IPS-18c (cell line): ENCODE data around the gene MTERF4.

Source experiments
- H3K4me3 ChIP-seq: 2 replicates; pipeline ENCODE4 v1.7.0; 2013; ENCODE audit warnings: low read depth, mild to moderate bottlenecking, low read length, moderate library complexity; ENCODE audit not compliant: insufficient read depth
- H3K9me3 ChIP-seq: one replicate; pipeline ENCODE4 v1.6.1; 2013; ENCODE audit warnings: mild to moderate bottlenecking, low read length, moderate library complexity; ENCODE audit not compliant: control insufficient read depth, insufficient read depth

MTERF4 gene

GRCh38 chr2:241068136-241068941 lies 33.7 kb downstream of the MTERF4 start:
- Histone ChIP-seq H3K9me3 (no peaks in the 10 kb centered on the region), H3K4me3 (no peak overlapping the region)

- no peaks in the 10 kb centered on the region for H3K9me3 ChIP-seq
- no peak overlapping the region for H3K4me3 ChIP-seq
Observed at GRCh38 chr2:241067501-241068135, 34.5 kb downstream of the MTERF4 start.

- Histone ChIP-seq H3K9me3 (no peaks in the 10 kb centered on the region), H3K4me3 (no peak overlapping the region)
Observed at GRCh38 chr2:241066893-241067341, 35.2 kb downstream of the MTERF4 start.

- H3K9me3 ChIP-seq = no peaks in the 10 kb centered on the region
Observed at GRCh38 chr2:241066171-241066892, 35.8 kb downstream of the MTERF4 start.

DNA sequence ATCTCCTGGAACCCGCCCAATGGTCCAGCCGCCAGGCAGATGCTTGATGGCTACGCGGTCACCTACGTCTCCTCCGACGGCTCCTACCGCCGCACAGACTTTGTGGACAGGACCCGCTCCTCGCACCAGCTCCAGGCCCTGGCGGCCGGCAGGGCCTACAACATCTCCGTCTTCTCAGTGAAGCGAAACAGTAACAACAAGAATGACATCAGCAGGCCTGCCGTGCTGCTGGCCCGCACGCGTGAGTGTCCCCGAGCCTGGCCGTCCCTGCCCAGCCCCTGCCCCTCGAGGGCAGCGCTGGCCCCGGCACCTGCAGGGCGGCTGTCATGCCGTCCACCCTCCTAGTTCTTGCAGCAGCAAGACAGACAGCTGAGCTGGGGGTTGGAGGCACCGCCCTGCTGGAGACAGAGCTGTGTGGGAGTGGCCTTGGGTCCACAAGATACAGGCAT lies 36.7 kb downstream of the MTERF4 start:
- Histone ChIP-seq H3K9me3 (no peaks in the 10 kb centered on the region), H3K4me3 (no peak overlapping the region)

More at GRCh38 chr2:241066171-241066892, 35.8 kb downstream of the MTERF4 start:
- H3K4me3 ChIP-seq = no peak overlapping the region

GRCh38 chr2:241064802-241065354 lies 37.2 kb downstream of the MTERF4 start:
- Histone ChIP-seq H3K9me3 (no peaks in the 10 kb centered on the region), H3K4me3 (no peak overlapping the region)

DNA sequence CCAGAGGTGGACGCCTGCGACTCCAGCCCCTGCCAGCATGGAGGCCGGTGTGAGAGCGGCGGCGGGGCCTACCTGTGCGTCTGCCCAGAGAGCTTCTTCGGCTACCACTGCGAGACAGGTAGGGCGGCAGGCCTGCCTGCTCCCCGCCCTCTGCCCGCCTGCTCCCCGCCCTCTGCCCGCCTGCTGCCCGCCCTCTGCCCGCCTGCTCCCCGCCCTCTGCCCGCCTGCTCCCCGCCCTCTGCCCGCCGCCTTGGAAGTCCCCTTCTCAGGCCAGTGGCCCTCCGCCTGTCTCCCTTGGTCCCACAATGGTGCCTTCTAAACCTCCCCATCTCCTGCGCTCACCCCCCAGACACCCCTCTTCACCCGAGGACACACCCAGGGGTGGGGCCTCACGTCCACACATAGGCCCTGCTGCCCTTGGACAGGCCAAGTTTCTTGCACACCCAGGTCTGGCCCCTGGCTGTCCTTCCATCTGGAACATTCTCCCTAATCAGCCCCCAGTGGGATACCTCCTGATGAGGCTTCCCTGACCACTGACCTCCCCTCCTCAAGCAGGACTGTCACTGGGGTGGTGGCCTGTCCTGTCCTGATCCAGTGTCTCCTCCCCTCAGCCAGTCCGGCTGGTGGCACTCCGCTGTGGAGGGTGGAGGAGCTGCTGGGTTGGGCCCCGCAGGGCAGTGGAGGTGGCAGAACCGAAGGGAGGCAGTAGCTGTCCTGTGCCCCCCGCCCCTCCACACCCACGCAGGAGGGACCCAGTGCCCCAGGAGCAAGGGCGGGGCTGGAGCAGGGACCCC lies 37.9 kb downstream of the MTERF4 start:
- Histone ChIP-seq H3K4me3 (no peak overlapping the region), H3K9me3 (no peaks in the 10 kb centered on the region)

DNA sequence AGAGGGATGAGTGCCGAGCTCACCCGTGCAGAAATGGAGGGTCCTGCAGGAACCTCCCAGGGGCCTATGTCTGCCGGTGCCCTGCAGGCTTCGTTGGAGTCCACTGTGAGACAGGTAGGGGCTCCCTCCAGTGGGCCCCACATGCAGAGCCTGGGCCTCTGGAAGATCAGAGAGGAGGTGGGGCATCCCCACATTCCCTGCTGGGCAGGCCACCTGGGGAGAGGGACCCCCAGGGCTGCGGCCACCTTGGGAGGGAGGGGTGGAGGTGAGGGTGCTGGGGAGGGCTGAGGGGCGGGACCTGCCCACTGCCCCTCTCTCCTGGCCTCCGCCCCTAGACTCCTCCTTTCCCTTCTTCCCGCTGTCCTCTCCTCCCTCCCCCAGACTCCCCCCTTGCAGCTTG lies 38.5 kb downstream of the MTERF4 start:
- Histone ChIP-seq H3K4me3 (0 out of 2 replicates have a peak overlapping the region, but pooled peaks have one; percentile 15), H3K9me3 (no peaks in the 10 kb centered on the region)

DNA sequence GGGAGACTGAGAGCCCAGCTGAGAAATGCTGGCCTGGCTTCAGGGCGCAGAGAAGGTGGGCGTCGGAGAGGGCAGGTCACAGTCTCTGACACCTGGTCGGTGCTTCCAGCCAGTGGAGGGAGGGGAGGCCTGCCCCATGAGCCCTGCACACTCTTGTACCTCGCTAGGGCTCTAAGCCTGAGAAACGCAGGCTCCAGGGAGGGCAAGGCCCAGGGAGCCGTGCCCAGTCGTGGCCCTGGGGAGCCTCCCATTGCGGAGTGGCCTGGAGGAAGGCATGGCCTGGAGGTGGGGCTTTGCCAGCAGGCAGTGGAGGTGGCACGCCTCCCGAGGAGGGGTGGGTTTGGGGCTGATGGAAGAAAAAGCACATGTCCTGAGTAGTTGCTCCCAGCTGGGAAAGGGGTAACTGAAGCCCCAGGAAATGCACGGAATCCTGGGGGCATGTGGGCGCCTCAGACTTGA lies 39.0 kb downstream of the MTERF4 start:
- Histone ChIP-seq H3K4me3 (0 out of 2 replicates have a peak overlapping the region, but pooled peaks have one; percentile 15), H3K9me3 (no peaks in the 10 kb centered on the region)

DNA sequence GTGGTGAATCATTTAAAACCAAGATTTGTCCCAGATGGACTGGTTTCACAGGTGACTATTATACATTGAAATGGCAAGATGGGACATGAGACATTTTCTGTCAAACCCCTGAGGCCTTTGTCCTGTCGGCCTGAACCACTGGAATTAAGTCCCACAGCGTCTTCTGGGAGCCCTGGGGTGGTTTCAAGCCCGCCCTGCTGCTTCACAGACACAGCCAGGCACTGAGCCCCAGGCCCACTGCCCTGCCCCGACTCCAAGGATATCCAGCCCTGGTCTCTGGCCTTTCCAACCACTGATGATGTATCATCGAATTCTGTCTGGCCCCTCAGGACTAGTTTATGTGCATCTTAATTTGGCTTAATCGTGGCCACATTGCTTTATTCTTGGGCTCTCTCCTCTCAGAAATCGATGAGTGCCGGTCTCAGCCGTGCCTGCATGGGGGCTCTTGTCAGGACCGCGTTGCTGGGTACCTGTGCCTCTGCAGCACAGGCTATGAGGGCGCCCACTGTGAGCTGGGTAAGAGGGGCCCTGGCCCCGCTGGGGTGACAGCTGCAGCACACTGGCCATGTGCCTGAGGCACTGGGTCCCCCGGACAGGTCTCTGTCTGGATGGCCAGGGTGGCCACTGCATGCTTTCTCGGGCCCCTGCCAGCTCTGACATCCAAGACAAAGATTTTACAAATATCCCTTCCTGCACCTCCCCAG lies 39.5 kb downstream of the MTERF4 start:
- Histone ChIP-seq H3K9me3 (no peaks in the 10 kb centered on the region), H3K4me3 (no peak overlapping the region)

- Histone ChIP-seq H3K4me3 (no peak overlapping the region), H3K9me3 (no peaks in the 10 kb centered on the region)
Observed at GRCh38 chr2:241061275-241061674, 40.8 kb downstream of the MTERF4 start.

GRCh38 chr2:241053576-241054251 lies 48.4 kb downstream of the MTERF4 start:
- H3K4me3 ChIP-seq = no peak overlapping the region
- H3K9me3 ChIP-seq = no peaks in the 10 kb centered on the region

GRCh38 chr2:241052677-241053360 lies 49.3 kb downstream of the MTERF4 start:
- Histone ChIP-seq H3K4me3 (no peak overlapping the region), H3K9me3 (no peaks in the 10 kb centered on the region)

DNA sequence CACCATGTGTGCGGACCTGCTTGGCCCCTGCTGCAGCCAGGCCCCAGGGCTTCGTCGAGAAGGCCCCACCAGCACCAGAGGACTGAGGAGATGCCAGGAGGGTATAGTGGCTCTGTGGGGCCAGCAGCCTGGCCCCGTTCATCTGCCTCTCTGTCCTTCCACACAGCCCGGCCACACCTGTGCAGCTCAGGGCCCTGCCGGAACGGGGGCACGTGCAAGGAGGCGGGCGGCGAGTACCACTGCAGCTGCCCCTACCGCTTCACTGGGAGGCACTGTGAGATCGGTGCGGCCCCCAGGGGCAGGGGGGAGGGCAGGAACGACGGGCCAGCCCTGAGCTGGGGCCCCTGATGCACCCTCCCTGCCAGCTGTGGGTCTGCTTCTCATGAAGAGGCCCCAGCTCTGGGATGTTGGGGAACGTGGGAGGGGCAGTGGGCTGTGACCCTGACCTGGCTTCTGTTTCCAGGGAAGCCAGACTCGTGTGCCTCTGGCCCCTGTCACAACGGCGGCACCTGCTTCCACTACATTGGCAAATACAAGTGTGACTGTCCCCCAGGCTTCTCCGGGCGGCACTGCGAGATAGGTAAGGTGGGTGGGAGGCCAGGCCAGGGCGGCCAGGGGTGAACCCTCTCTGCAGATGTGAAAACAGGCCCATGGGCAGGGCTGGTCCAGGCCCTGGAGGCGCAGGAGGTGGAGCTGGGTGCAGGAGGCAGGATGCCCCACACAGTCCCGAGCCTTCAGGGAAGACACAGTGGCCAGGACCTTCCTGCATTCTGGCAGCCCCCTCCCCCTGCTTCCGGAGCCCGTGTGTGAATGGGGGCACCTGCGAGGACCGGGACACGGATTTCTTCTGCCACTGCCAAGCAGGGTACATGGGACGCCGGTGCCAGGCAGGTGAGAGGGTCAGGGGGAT lies 50.3 kb downstream of the MTERF4 start:
- no peak overlapping the region for H3K4me3 ChIP-seq
- H3K9me3 ChIP-seq = no peaks in the 10 kb centered on the region
